OCI-LY7 (cell line): ENCODE results near the gene DUOX1. TPM values are rescaled to one million over a fixed set of nuclear protein-coding genes. Genes with fewer than 3 reads are reported as not detected.

Experiments
- BruUV-seq: library from RNA; stranded (reverse); fragments of 400-500 nt; replicated peaks from 2 replicates; lab custom pipeline; 2021; lab: Mats Ljungman, UMichigan
- CTCF ChIA-PET: fragments of 300-600 bp; sonication (Branson Sonifier 250); formaldehyde crosslinking; loops from one replicate; lab custom pipeline; 2022; ENCODE audit warnings: antibody characterized with exemption; ENCODE audit not compliant: unreplicated experiment; lab: Charles Lee
- POLR2A ChIA-PET: fragments of 300-600 bp; sonication (Branson Sonifier 250); formaldehyde crosslinking; loops from one replicate; lab custom pipeline; 2022; ENCODE audit warnings: antibody characterized with exemption; lab: Charles Lee
- DNase-seq: peaks from one replicate; pipeline ENCODE4 v3.0.0-alpha.2; 2015; ENCODE audit warnings: low spot score
- H2AFZ ChIP-seq: fragments of 200-600 bp; sonication (generic), shearing (Covaris generic); 2 replicates; pipeline ENCODE4 v1.6.1; 2014; ENCODE audit warnings: mild to moderate bottlenecking, antibody characterized with exemption, low read length, moderate library complexity
- H3K27ac ChIP-seq: fragments of 200-600 bp; sonication (generic); 2 replicates; pipeline ENCODE4 v1.5.1; 2014; ENCODE audit warnings: mixed run types, low read depth, mild to moderate bottlenecking, moderate library complexity, low read length, inconsistent platforms; ENCODE audit not compliant: poor library complexity, severe bottlenecking
- H3K36me3 ChIP-seq: fragments of 200-600 bp; sonication (generic); 2 replicates; pipeline ENCODE4 v1.6.1; 2014; ENCODE audit warnings: mild to moderate bottlenecking, antibody characterized with exemption, low read length, moderate library complexity, mixed read lengths; ENCODE audit not compliant: insufficient read depth
- H3K4me1 ChIP-seq: fragments of 200-600 bp; sonication (generic); 2 replicates; pipeline ENCODE4 v1.5.1; 2014; ENCODE audit warnings: mild to moderate bottlenecking, low read length; ENCODE audit not compliant: insufficient read depth, poor library complexity, severe bottlenecking
- H3K4me2 ChIP-seq: fragments of 200-600 bp; sonication (generic); 2 replicates; pipeline ENCODE4 v1.6.1; 2014; ENCODE audit warnings: mild to moderate bottlenecking, low read length
- H3K4me3 ChIP-seq: fragments of 200-600 bp; sonication (generic); 2 replicates; pipeline ENCODE4 v1.5.1; 2014; ENCODE audit warnings: mild to moderate bottlenecking, low read depth, low read length; ENCODE audit not compliant: poor library complexity, severe bottlenecking
- H3K79me2 ChIP-seq: fragments of 200-600 bp; sonication (generic); 2 replicates; pipeline ENCODE4 v1.6.1; 2016; ENCODE audit warnings: low read depth, mild to moderate bottlenecking, low read length, moderate library complexity, mixed read lengths; ENCODE audit not compliant: insufficient read depth
- H3K9me2 ChIP-seq: fragments of 200-600 bp; sonication (generic); 2 replicates; pipeline ENCODE4 v1.6.1; 2016; ENCODE audit warnings: mild to moderate bottlenecking, low read length, mixed read lengths; ENCODE audit not compliant: insufficient read depth
- H3K9me3 ChIP-seq: fragments of 200-600 bp; sonication (generic); 2 replicates; pipeline ENCODE4 v1.6.1; 2014; ENCODE audit warnings: mild to moderate bottlenecking, mixed run types, low read length, mixed read lengths
- H4K20me1 ChIP-seq: fragments of 200-600 bp; sonication (generic); 2 replicates; pipeline ENCODE4 v1.6.1; 2014; ENCODE audit warnings: mild to moderate bottlenecking, antibody characterized with exemption, low read length, moderate library complexity, mixed read lengths; ENCODE audit not compliant: insufficient read depth
- EZH2phosphoT487 ChIP-seq: fragments of 200-600 bp; sonication (generic); IDR thresholded peaks from 2 replicates; pipeline ENCODE4 v1.6.1; 2018; ENCODE audit warnings: low read depth, borderline replicate concordance, mild to moderate bottlenecking, mixed run types, antibody characterized with exemption, low read length, moderate library complexity, mixed read lengths
- intact Hi-C: fragments of 100-400 bp; cut with micrococcal nuclease; formaldehyde crosslinking; loops from one replicate; pipeline ENCODE4 v1.10.0; 2022; ENCODE audit not compliant: unreplicated experiment
- total RNA-seq, 2 experiments: library from RNA; depleted of rRNA in 1 of 2; stranded (reverse); fragments of >200 nt in 1 of 2; shearing (Covaris generic) in 1 of 2; gene quantifications; 2 replicates each; pipeline ENCODE4 v1.2.3, GENCODE V29; 2014 to 2022
- TF ChIP-seq, protein P1 (sequence below): fragments of 200-600 bp; sonication (generic); conservative IDR thresholded peaks from 2 replicates; pipeline ENCODE4 v1.5.1; 2014; ENCODE audit warnings: mild to moderate bottlenecking, antibody characterized with exemption, low read length, moderate library complexity, mixed read lengths

The DUOX1 gene
- total RNA-seq, 2 experiments from 2014 or later = not detected

GRCh38 chr15:45150481-45150880 is 20.7 kb downstream of the DUOX1 start:
- no TSS peak for BruUV-seq
- H2AFZ ChIP-seq = no peak overlapping the region
- H3K9me2 ChIP-seq = no peaks in the 10 kb centered on the region
- no peaks in the 10 kb centered on the region for H3K9me3 ChIP-seq
- no peak for TF ChIP-seq EZH2phosphoT487
- TF ChIP-seq, protein P1, sequence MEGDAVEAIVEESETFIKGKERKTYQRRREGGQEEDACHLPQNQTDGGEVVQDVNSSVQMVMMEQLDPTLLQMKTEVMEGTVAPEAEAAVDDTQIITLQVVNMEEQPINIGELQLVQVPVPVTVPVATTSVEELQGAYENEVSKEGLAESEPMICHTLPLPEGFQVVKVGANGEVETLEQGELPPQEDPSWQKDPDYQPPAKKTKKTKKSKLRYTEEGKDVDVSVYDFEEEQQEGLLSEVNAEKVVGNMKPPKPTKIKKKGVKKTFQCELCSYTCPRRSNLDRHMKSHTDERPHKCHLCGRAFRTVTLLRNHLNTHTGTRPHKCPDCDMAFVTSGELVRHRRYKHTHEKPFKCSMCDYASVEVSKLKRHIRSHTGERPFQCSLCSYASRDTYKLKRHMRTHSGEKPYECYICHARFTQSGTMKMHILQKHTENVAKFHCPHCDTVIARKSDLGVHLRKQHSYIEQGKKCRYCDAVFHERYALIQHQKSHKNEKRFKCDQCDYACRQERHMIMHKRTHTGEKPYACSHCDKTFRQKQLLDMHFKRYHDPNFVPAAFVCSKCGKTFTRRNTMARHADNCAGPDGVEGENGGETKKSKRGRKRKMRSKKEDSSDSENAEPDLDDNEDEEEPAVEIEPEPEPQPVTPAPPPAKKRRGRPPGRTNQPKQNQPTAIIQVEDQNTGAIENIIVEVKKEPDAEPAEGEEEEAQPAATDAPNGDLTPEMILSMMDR = no peak
- no peak overlapping the region for H3K27ac ChIP-seq
- no peak overlapping the region for H3K4me2 ChIP-seq
- no peaks in the 10 kb centered on the region for H3K79me2 ChIP-seq
- no peak overlapping the region for H3K4me3 ChIP-seq
- H3K4me1 ChIP-seq = no peaks in the 10 kb centered on the region
- no peaks in the 10 kb centered on the region for H4K20me1 ChIP-seq
- ChIA-PET POLR2A (interaction anchor here (0.8 to 1.0 kb wide), 2 partner anchors 8 to 11 kb away, joined by 3 to 4 read pairs; no protein-coding TSS in a partner anchor), CTCF (interaction anchor here (0.6 kb wide), 2 partner anchors 70 to 230 kb away, joined by 3 to 4 read pairs; no protein-coding TSS in a partner anchor)
- intact Hi-C loops = no loop called here
- no peaks in the 10 kb centered on the region for H3K36me3 ChIP-seq
- DNase-seq = no peak

- TF ChIP-seq, protein P1 = no peak
- TF ChIP-seq EZH2phosphoT487 = no peak
- Histone ChIP-seq H3K36me3 (no peaks in the 10 kb centered on the region), H4K20me1 (no peaks in the 10 kb centered on the region), H3K9me2 (no peaks in the 10 kb centered on the region), H3K79me2 (no peaks in the 10 kb centered on the region), H2AFZ (no peak overlapping the region), H3K27ac (no peak overlapping the region), H3K4me1 (no peaks in the 10 kb centered on the region), H3K4me2 (no peak overlapping the region), H3K9me3 (no peaks in the 10 kb centered on the region), H3K4me3 (no peak overlapping the region)
- no peak for DNase-seq
- ChIA-PET CTCF (interaction anchor here (0.6 kb wide), 2 partner anchors 70 to 229 kb away, joined by 3 to 4 read pairs; no protein-coding TSS in a partner anchor), POLR2A (no interaction called here)
- no TSS peak for BruUV-seq
- intact Hi-C loops = no loop called here
These were observed 21.2 kb downstream of the DUOX1 start for GRCh38 chr15:45150997-45151396.

- TF ChIP-seq, protein P1 = no peak
- TF ChIP-seq EZH2phosphoT487 = no peak
- H3K27ac ChIP-seq = no peak overlapping the region
- H3K4me2 ChIP-seq = no peak overlapping the region
- no peak overlapping the region for H3K4me3 ChIP-seq
- no peaks in the 10 kb centered on the region for H3K79me2 ChIP-seq
- no peaks in the 10 kb centered on the region for H4K20me1 ChIP-seq
- BruUV-seq = no TSS peak
- ChIA-PET CTCF (no interaction called here), POLR2A (interaction anchor here (0.6 to 0.7 kb wide), 2 partner anchors 42 to 186 kb away, joined by 3 to 6 read pairs; no protein-coding TSS in a partner anchor)
- no peaks in the 10 kb centered on the region for H3K9me2 ChIP-seq
- H2AFZ ChIP-seq = no peak overlapping the region
- no peak for DNase-seq
- no peaks in the 10 kb centered on the region for H3K9me3 ChIP-seq
- no peaks in the 10 kb centered on the region for H3K36me3 ChIP-seq
- H3K4me1 ChIP-seq = no peaks in the 10 kb centered on the region
- intact Hi-C loops = no loop called here
These were observed 22.4 kb downstream of the DUOX1 start for GRCh38 chr15:45151998-45152828.
